Ishikawa (cell line): ENCODE data around the gene CARNS1.

Experiments
- CEBPB ChIP-seq: IDR thresholded peaks from 2 replicates; pipeline ENCODE4 v1.6.1; 2012
- EGR1 ChIP-seq: IDR thresholded peaks from 2 replicates; pipeline ENCODE4 v1.6.1; 2012
- EP300 ChIP-seq: IDR thresholded peaks from 2 replicates; pipeline ENCODE4 v1.6.1; 2012; ENCODE audit warnings: borderline replicate concordance
- FOXM1 ChIP-seq: IDR thresholded peaks from 2 replicates; pipeline ENCODE4 v1.6.1; 2012; ENCODE audit warnings: low read depth, borderline replicate concordance
- MAX ChIP-seq: IDR thresholded peaks from 2 replicates; pipeline ENCODE4 v1.6.1; 2012
- NFIC ChIP-seq: IDR thresholded peaks from 2 replicates; pipeline ENCODE4 v1.6.1; 2012
- RAD21 ChIP-seq: IDR thresholded peaks from 2 replicates; pipeline ENCODE4 v1.6.1; 2012; ENCODE audit warnings: low read depth
- REST ChIP-seq: IDR thresholded peaks from 2 replicates; pipeline ENCODE4 v1.6.1; 2012; ENCODE audit warnings: low read depth, mild to moderate bottlenecking
- TAF1 ChIP-seq: IDR thresholded peaks from 2 replicates; pipeline ENCODE4 v1.6.1; 2012; ENCODE audit warnings: low read depth, mild to moderate bottlenecking
- TCF12 ChIP-seq: IDR thresholded peaks from 2 replicates; pipeline ENCODE4 v1.6.1; 2012; ENCODE audit warnings: low read depth
- TEAD4 ChIP-seq: IDR thresholded peaks from 2 replicates; pipeline ENCODE4 v1.6.1; 2012
- YY1 ChIP-seq: IDR thresholded peaks from 2 replicates; pipeline ENCODE4 v1.6.1; 2012; ENCODE audit warnings: low read depth
- ZBTB7A ChIP-seq: IDR thresholded peaks from 2 replicates; pipeline ENCODE4 v1.6.1; 2012; ENCODE audit warnings: low read depth
- TF ChIP-seq, protein P1 (sequence below): IDR thresholded peaks from 2 replicates; pipeline ENCODE4 v1.6.1; 2012

Gene CARNS1

GRCh38 chr11:67429038-67429668, 13.7 kb downstream of the CARNS1 start:
- TF ChIP-seq RAD21 (no peak), REST (no peak), TCF12 (no peak)

DNA sequence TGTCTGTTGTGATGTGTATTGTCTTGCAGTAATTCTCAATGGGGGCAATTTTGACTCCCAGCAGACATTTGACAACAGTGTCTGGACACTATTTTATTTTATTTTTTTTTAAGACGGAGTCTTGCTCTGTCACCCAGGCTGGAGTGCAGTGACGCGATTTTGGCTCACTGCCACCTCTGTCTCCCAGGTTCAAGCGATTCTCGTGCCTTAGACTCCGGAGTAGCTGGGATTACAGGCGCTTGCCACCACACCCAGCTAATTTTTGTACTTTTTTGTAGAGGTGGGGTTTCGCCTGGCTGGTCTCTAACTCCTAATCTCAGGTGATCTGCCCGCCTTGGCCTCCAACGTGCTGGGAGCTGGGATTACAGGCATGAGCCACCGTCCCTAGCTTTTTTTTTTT, 14.2 kb downstream of the CARNS1 start:
- TF ChIP-seq FOXM1 (no peak), MAX (no peak), YY1 (no peak), NFIC (no peak), TEAD4 (no peak), TCF12 (no peak), EP300 (no peak), CEBPB (no peak), TAF1 (no peak)
- TF ChIP-seq, protein P1, sequence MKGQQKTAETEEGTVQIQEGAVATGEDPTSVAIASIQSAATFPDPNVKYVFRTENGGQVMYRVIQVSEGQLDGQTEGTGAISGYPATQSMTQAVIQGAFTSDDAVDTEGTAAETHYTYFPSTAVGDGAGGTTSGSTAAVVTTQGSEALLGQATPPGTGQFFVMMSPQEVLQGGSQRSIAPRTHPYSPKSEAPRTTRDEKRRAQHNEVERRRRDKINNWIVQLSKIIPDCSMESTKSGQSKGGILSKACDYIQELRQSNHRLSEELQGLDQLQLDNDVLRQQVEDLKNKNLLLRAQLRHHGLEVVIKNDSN = no peak

DNA sequence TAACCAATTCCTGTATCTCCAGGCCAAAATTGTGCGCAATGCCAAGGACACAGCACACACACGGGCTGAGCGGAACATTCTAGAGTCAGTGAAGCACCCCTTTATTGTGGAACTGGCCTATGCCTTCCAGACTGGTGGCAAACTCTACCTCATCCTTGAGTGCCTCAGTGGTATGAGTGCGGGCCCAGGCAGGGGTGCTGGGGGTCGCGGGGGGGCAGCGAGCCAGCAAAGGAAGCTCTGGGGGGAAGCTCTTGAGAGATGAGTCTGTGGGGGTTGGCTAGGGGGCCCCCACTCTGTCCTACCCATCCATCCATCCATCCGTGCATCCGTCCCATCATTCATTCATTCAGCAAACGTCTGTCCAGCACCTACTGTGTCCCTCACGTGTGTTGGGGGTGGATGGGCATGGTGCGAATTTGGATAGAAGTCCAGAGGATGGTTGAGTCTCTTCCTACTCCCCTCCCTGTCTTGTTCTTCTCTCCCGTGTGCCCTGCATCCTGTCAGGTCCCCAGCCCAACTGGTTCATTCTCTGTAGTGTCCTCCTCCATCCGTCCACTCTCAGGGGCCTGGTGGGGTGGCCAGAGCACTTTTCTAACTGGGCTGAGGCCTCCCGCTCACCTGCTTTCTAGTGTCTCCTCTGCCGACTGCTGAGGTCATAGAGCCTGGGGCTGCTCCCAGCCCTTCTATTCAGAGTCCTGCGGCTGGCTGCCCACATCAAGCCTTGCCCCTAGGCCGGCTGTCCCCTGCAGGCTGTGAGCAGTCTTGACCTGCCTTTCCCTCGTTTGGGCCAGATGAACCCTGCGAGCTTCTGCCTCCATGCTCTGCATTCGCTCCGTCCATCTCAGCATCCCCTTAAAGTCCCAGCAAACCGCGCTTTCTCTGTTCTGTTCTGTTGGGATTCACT, 16.1 kb downstream of the CARNS1 start:
- TF ChIP-seq REST (no peak), TEAD4 (no peak), FOXM1 (no peak), TAF1 (no peak), ZBTB7A (no peak), EGR1 (no peak), MAX (no peak), YY1 (no peak), CEBPB (no peak), RAD21 (no peak), TCF12 (no peak), NFIC (no peak)
- TF ChIP-seq, protein P1 = no peak

GRCh38 chr11:67432655-67433349, 17.3 kb downstream of the CARNS1 start:
- no peak for TF ChIP-seq CEBPB
- TF ChIP-seq ZBTB7A = no peak
- TF ChIP-seq EP300 = no peak
- TF ChIP-seq EGR1 = no peak

DNA sequence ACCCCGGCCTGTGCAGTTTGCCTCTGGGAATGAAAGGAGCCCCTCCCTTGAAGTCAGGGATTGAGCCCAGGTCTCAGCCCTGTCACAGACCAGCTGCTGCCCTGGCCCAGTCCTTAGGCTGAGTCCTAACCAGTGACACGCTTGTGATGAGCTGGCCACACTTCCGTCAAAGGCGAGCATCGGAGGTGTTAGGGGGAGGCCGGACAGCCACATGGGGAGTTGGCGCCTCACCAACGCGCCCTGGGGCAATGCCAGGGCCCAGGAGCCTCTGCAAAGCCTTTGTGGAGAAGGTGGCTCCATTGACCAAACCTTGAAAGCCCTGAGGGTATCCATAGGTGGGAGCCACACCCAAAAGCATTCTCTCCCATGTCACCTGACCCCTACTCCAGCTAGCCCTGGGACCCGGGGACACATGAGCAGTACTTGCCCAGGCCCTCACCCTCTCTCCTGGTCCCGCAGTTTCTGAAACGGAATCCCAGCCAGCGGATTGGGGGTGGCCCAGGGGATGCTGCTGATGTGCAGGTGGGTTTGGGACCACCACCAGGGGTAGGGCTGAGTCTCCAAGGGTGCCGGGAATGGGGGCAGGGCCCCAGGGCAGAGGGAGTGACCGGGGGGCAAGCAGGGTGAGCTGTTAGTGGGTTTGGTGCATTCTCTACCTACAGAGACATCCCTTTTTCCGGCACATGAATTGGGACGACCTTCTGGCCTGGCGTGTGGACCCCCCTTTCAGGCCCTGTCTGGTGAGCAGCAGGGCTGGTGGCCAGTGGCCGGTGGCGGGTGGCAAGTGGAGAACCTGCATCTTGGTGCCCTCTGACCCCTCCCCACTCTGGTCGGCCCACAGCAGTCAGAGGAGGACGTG, 18.3 kb downstream of the CARNS1 start:
- TF ChIP-seq RAD21 (no peak), TEAD4 (no peak), YY1 (no peak), EP300 (no peak), REST (no peak), NFIC (no peak), ZBTB7A (no peak)
